ENCODE data around the gene EXOG.

The EXOG gene

GRCh38 chr3:38482951-38483350 lies 13.2 kb upstream of the EXOG start:
- Histone ChIP-seq H3K4me3 (ENCODE audit: low read depth, low read length, poor library complexity, severe bottlenecking) (no peak overlapping the region), H4K20me1 (ENCODE audit: insufficient read depth, low read length) (no peaks in the 10 kb centered on the region), H3K4me1 (ENCODE audit: insufficient read depth, low read length, severe bottlenecking) (no peaks in the 10 kb centered on the region), H3K9me3 (ENCODE audit: low read length) (no peaks in the 10 kb centered on the region), H3K79me2 (ENCODE audit: insufficient read depth, low read length) (no peaks in the 10 kb centered on the region), H3K4me2 (ENCODE audit: low read length) (no peak overlapping the region), H3K9ac (ENCODE audit: low read length) (no peak overlapping the region), H3K27me3 (ENCODE audit: insufficient read depth, low read length) (no peaks in the 10 kb centered on the region), H2AFZ (ENCODE audit: low read length) (no peak overlapping the region), H3K27ac (ENCODE audit: low read depth, low read length, poor library complexity, severe bottlenecking) (no peak overlapping the region), H3K9me2 (ENCODE audit: low read depth, low read length) (no peaks in the 10 kb centered on the region), H3F3A (ENCODE audit: insufficient read depth, low read length) (no peaks in the 10 kb centered on the region), H3K36me3 (ENCODE audit: insufficient read depth, low read length) (peaks cover 6% of the 10 kb centered on the region; the same call in 1 of the 2 replicates)
- TF ChIP-seq EZH2 (IDR thresholded peaks at IDR 0.05; ENCODE audit: borderline replicate concordance, low read length) = no peak
- TF ChIP-seq, protein P1, sequence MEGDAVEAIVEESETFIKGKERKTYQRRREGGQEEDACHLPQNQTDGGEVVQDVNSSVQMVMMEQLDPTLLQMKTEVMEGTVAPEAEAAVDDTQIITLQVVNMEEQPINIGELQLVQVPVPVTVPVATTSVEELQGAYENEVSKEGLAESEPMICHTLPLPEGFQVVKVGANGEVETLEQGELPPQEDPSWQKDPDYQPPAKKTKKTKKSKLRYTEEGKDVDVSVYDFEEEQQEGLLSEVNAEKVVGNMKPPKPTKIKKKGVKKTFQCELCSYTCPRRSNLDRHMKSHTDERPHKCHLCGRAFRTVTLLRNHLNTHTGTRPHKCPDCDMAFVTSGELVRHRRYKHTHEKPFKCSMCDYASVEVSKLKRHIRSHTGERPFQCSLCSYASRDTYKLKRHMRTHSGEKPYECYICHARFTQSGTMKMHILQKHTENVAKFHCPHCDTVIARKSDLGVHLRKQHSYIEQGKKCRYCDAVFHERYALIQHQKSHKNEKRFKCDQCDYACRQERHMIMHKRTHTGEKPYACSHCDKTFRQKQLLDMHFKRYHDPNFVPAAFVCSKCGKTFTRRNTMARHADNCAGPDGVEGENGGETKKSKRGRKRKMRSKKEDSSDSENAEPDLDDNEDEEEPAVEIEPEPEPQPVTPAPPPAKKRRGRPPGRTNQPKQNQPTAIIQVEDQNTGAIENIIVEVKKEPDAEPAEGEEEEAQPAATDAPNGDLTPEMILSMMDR (IDR thresholded peaks at IDR 0.05; ENCODE audit: low read length) = no peak

GRCh38 chr3:38487323-38487722 lies 8.8 kb upstream of the EXOG start:
- no peak for TF ChIP-seq EZH2 (IDR thresholded peaks at IDR 0.05; ENCODE audit: borderline replicate concordance, low read length)
- TF ChIP-seq, protein P1 (IDR thresholded peaks at IDR 0.05; ENCODE audit: low read length) = no peak
- no peak overlapping the region for H3K4me2 ChIP-seq (ENCODE audit: low read length)
- H3K27ac ChIP-seq (ENCODE audit: low read depth, low read length, poor library complexity, severe bottlenecking) = no peak overlapping the region
- H3K9me3 ChIP-seq (ENCODE audit: low read length) = no peaks in the 10 kb centered on the region
- H3K4me3 ChIP-seq (ENCODE audit: low read depth, low read length, poor library complexity, severe bottlenecking) = no peak overlapping the region
- no peaks in the 10 kb centered on the region for H3K4me1 ChIP-seq (ENCODE audit: insufficient read depth, low read length, severe bottlenecking)
- H3K36me3 ChIP-seq (ENCODE audit: insufficient read depth, low read length) = peaks cover 6% of the 10 kb centered on the region; the same call in 1 of the 2 replicates
- no peaks in the 10 kb centered on the region for H3K79me2 ChIP-seq (ENCODE audit: insufficient read depth, low read length)
- no peaks in the 10 kb centered on the region for H3K27me3 ChIP-seq (ENCODE audit: insufficient read depth, low read length)
- no peaks in the 10 kb centered on the region for H4K20me1 ChIP-seq (ENCODE audit: insufficient read depth, low read length)
- no peak overlapping the region for H2AFZ ChIP-seq (ENCODE audit: low read length)
- H3K9me2 ChIP-seq (ENCODE audit: low read depth, low read length) = no peaks in the 10 kb centered on the region
- H3K9ac ChIP-seq (ENCODE audit: low read length) = no peak overlapping the region
- no peaks in the 10 kb centered on the region for H3F3A ChIP-seq (ENCODE audit: insufficient read depth, low read length)

GRCh38 chr3:38488949-38489348 lies 7.2 kb upstream of the EXOG start:
- Histone ChIP-seq H3F3A (ENCODE audit: insufficient read depth, low read length) (no peaks in the 10 kb centered on the region), H3K9me2 (ENCODE audit: low read depth, low read length) (no peaks in the 10 kb centered on the region), H3K4me2 (ENCODE audit: low read length) (no peak overlapping the region), H3K36me3 (ENCODE audit: insufficient read depth, low read length) (no peaks in the 10 kb centered on the region), H4K20me1 (ENCODE audit: insufficient read depth, low read length) (no peaks in the 10 kb centered on the region), H2AFZ (ENCODE audit: low read length) (no peak overlapping the region), H3K79me2 (ENCODE audit: insufficient read depth, low read length) (no peaks in the 10 kb centered on the region), H3K9ac (ENCODE audit: low read length) (no peak overlapping the region), H3K9me3 (ENCODE audit: low read length) (no peaks in the 10 kb centered on the region), H3K4me1 (ENCODE audit: insufficient read depth, low read length, severe bottlenecking) (no peaks in the 10 kb centered on the region), H3K27ac (ENCODE audit: low read depth, low read length, poor library complexity, severe bottlenecking) (no peak overlapping the region), H3K27me3 (ENCODE audit: insufficient read depth, low read length) (no peaks in the 10 kb centered on the region), H3K4me3 (ENCODE audit: low read depth, low read length, poor library complexity, severe bottlenecking) (no peak overlapping the region)
- no peak for TF ChIP-seq EZH2 (IDR thresholded peaks at IDR 0.05; ENCODE audit: borderline replicate concordance, low read length)
- TF ChIP-seq, protein P1 (IDR thresholded peaks at IDR 0.05; ENCODE audit: low read length) = no peak

Measured in OCI-LY1 (cell line).